HepG2 (cell line): ENCODE results near the gene OR13C4. TPM values are rescaled to one million over a fixed set of nuclear protein-coding genes. Genes with fewer than 3 reads are reported as not detected.
A peak's percentile ranks its signal among the peaks of the same experiment; 100 is the strongest.

ENCODE experiments used
- ATAC-seq: fragments of 200-7000 bp; cut with Tn5 transposase; 3 replicates; pipeline ENCODE4 v1.9.1; 2020; ENCODE audit warnings: mild to moderate bottlenecking, moderate library complexity
- BruUV-seq: library from RNA; stranded (reverse); fragments of 400-500 nt; replicated peaks from 2 replicates; lab custom pipeline; 2021; lab: Mats Ljungman, UMichigan
- CTCF ChIA-PET: fragments of 300-600 bp; formaldehyde crosslinking; extraction: SDS; loops from one replicate; lab custom pipeline; 2021; ENCODE audit warnings: low total read pairs, inconsistent platforms, low intra/inter-chr PET ratio; lab: Yijun Ruan, JAX
- POLR2A ChIA-PET: fragments of 350-600 bp; sonication (Branson Sonifier 250); formaldehyde crosslinking; loops from one replicate; lab custom pipeline; 2020; ENCODE audit warnings: antibody characterized with exemption, inconsistent platforms; lab: Yijun Ruan, JAX
- DNase-seq: peaks from one replicate; pipeline ENCODE4 v3.0.0-alpha.2; 2015; ENCODE audit warnings: low spot score
- FAIRE-seq: peaks from 3 replicates; lab custom pipeline; 2011; peaks lifted over from hg19 to GRCh38; lab: Jason Lieb, UNC
- H2AFZ ChIP-seq: one replicate; pipeline ENCODE4 v1.6.1; 2011; ENCODE audit warnings: low read length, inconsistent platforms
- H3K27ac ChIP-seq: fragments of 300-600 bp; 3 replicates; pipeline ENCODE4 v1.8.0; 2011; ENCODE audit warnings: mixed run types, mild to moderate bottlenecking, mixed read lengths, low read length, inconsistent platforms; ENCODE audit not compliant: insufficient read depth; ENCODE audit errors: extremely low read length
- H3K27me3 ChIP-seq, 2 experiments: fragments of 200-600 bp in 1 of 2; 2 replicates in 1 of 2; 3 replicates in 1 of 2; pipeline versions ENCODE4 v1.6.0 to v1.8.0; 2011; ENCODE audit warnings: low read length in 2 of 2, mild to moderate bottlenecking in 2 of 2, moderate library complexity in 2 of 2, inconsistent platforms in 1 of 2; ENCODE audit not compliant: insufficient read depth in 2 of 2, control insufficient read depth in 1 of 2
- H3K36me3 ChIP-seq, 2 experiments: fragments of 200-600 bp in 1 of 2; replicated peaks in 1 of 2; 2 replicates in 1 of 2; 3 replicates in 1 of 2; pipeline versions ENCODE4 v1.5.1 to v1.8.0; 2011; ENCODE audit warnings: low read length in 2 of 2, inconsistent platforms in 1 of 2; ENCODE audit not compliant: insufficient read depth in 2 of 2, control insufficient read depth in 1 of 2
- H3K4me1 ChIP-seq: 2 replicates; pipeline ENCODE4 v1.5.1; 2012; ENCODE audit warnings: low read length, inconsistent platforms; ENCODE audit not compliant: insufficient read depth
- H3K4me2 ChIP-seq: 2 replicates; pipeline ENCODE4 v1.6.0; 2011; ENCODE audit warnings: low read depth, low read length, inconsistent platforms
- H3K4me3 ChIP-seq, 3 experiments: fragments of 200-600 bp in 1 of 3; sonication (generic), shearing (Covaris generic) in 1 of 3; replicated peaks in 1 of 3; 2 replicates each; pipeline ENCODE4 v1.5.1; 2011 to 2016; ENCODE audit warnings: low read length in 3 of 3, inconsistent platforms in 2 of 3, low read depth in 2 of 3, mild to moderate bottlenecking in 2 of 3, control low read depth in 1 of 3, mixed read lengths in 1 of 3; ENCODE audit not compliant: insufficient read depth in 1 of 3
- H3K79me2 ChIP-seq: one replicate; pipeline ENCODE4 v1.6.1; 2011; ENCODE audit warnings: low read length, inconsistent platforms; ENCODE audit not compliant: insufficient read depth
- H3K9ac ChIP-seq: 2 replicates; pipeline ENCODE4 v1.6.0; 2011; ENCODE audit warnings: mild to moderate bottlenecking, low read depth, low read length, inconsistent platforms; ENCODE audit not compliant: insufficient read depth
- H3K9me3 ChIP-seq: 2 replicates; pipeline ENCODE4 v1.5.1; 2012; ENCODE audit warnings: mild to moderate bottlenecking, low read length
- H4K20me1 ChIP-seq: 2 replicates; pipeline ENCODE4 v1.6.0; 2011; ENCODE audit warnings: inconsistent platforms, mild to moderate bottlenecking, low read length, moderate library complexity; ENCODE audit not compliant: insufficient read depth
- ASH2L ChIP-seq: fragments of 300-600, 200-600 bp; sonication (generic); IDR thresholded peaks from 2 replicates; pipeline ENCODE4 v1.7.0; 2017; ENCODE audit warnings: low read depth, mild to moderate bottlenecking, moderate library complexity, mixed read lengths, low read length; ENCODE audit not compliant: insufficient read length
- ATAD3A ChIP-seq: sonication (generic); formaldehyde crosslinking; IDR thresholded peaks from 2 replicates; pipeline ENCODE4 v1.4.0; 2020; ENCODE audit warnings: missing genetic modification reagents
- HIVEP1 ChIP-seq: sonication (generic); formaldehyde crosslinking; IDR thresholded peaks from 2 replicates; pipeline ENCODE4 v1.4.0; 2020; ENCODE audit warnings: mild to moderate bottlenecking, missing genetic modification reagents
- RBM22 ChIP-seq: fragments of 200-400 bp; formaldehyde crosslinking; optimal IDR thresholded peaks from 2 replicates; pipeline ENCODE3; 2017; ENCODE audit warnings: mild to moderate bottlenecking, low read length, moderate library complexity
- SATB2 ChIP-seq: sonication (generic); formaldehyde crosslinking; IDR thresholded peaks from 2 replicates; pipeline ENCODE4 v1.5.0; 2020; ENCODE audit warnings: missing genetic modification reagents
- SMARCC2 ChIP-seq: fragments of 450-650 bp; IDR thresholded peaks from 2 replicates; pipeline ENCODE4 v1.6.1; 2017; ENCODE audit warnings: antibody characterized with exemption, mild to moderate bottlenecking
- SNRNP70 ChIP-seq: fragments of 200-400 bp; formaldehyde crosslinking; IDR thresholded peaks from 2 replicates; pipeline ENCODE4 v1.6.1; 2017; ENCODE audit warnings: mild to moderate bottlenecking, low read depth, low read length, moderate library complexity
- TSC22D2 ChIP-seq: sonication (generic); formaldehyde crosslinking; IDR thresholded peaks from 2 replicates; pipeline ENCODE4 v1.5.1; 2020; ENCODE audit warnings: missing genetic modification reagents, mild to moderate bottlenecking, borderline replicate concordance
- ZC3H13 ChIP-seq: sonication (generic); formaldehyde crosslinking; IDR thresholded peaks from 2 replicates; pipeline ENCODE4 v1.8.1; 2023; ENCODE audit warnings: mild to moderate bottlenecking, missing genetic modification reagents, moderate library complexity
- ZMYM2 ChIP-seq: sonication (generic); formaldehyde crosslinking; IDR thresholded peaks from 2 replicates; pipeline ENCODE4 v1.8.0; 2022; ENCODE audit warnings: mild to moderate bottlenecking, missing genetic modification reagents
- ZNF317 ChIP-seq: sonication (generic); formaldehyde crosslinking; IDR thresholded peaks from 2 replicates; pipeline ENCODE4 v1.5.0; 2020; ENCODE audit warnings: mild to moderate bottlenecking, missing genetic modification reagents
- ZNF484 ChIP-seq: sonication (generic); formaldehyde crosslinking; IDR thresholded peaks from 2 replicates; pipeline ENCODE4 v1.5.1; 2020; ENCODE audit warnings: mild to moderate bottlenecking, low read depth, missing genetic modification reagents, borderline replicate concordance
- ZNF501 ChIP-seq: sonication (generic); formaldehyde crosslinking; IDR thresholded peaks from 2 replicates; pipeline ENCODE4 v1.5.1; 2020; ENCODE audit warnings: mild to moderate bottlenecking, moderate library complexity, missing genetic modification reagents
- ZNF550 ChIP-seq: sonication (generic); formaldehyde crosslinking; IDR thresholded peaks from 2 replicates; pipeline ENCODE4 v1.4.0; 2020; ENCODE audit warnings: mild to moderate bottlenecking, missing genetic modification reagents, borderline replicate concordance
- ZNF841 ChIP-seq: sonication (generic); formaldehyde crosslinking; IDR thresholded peaks from 2 replicates; pipeline ENCODE4 v1.8.1; 2023; ENCODE audit warnings: missing genetic modification reagents, borderline replicate concordance
- WGBS: methylation state at CpG from one replicate; pipeline ENCODE4 v1.1.6; 2017; ENCODE audit warnings: low lambda C conversion rate; 5-methylcytosine and 5-hydroxymethylcytosine counted together
- in situ Hi-C: cut with HindIII; loops from 2 replicates; pipeline ENCODE4 v1.10.0; 2017; ENCODE audit warnings: low pct_unique_long_range_greater_than_20kb; ENCODE audit not compliant: extremely low pct_ligation_motif_present
- intact Hi-C: fragments of 100-400 bp; cut with micrococcal nuclease; formaldehyde crosslinking; loops from one replicate; pipeline ENCODE4 v1.10.0; 2022; ENCODE audit not compliant: unreplicated experiment
- polyA plus RNA-seq, 8 experiments: library from polyadenylated mRNA; depleted of rRNA in 3 of 8; stranded (reverse) in 7 of 8; unstranded in 1 of 8; fragments of >200 nt; fragmentation: Illumina TruSeq in 4 of 8; extraction: Trizol in 4 of 8; gene quantifications; 2 replicates each; pipeline versions ENCODE4 v1.2.1 to v1.2.3, GENCODE V29; 2011 to 2016; ENCODE audit warnings: low read depth in 4 of 8, missing spikeins in 1 of 8, mixed read lengths in 1 of 8; ENCODE audit not compliant: insufficient read depth in 1 of 8
- total RNA-seq, 5 experiments: library from RNA; depleted of rRNA; stranded (reverse); fragments of >200 nt; fragmentation: Illumina TruSeq; extraction: Trizol; gene quantifications; 2 replicates each; pipeline ENCODE4 v1.2.3, GENCODE V29; 2016; ENCODE audit warnings: low read depth in 1 of 5
- TF ChIP-seq, protein P1 (sequence below): sonication (generic); formaldehyde crosslinking; IDR thresholded peaks from 2 replicates; pipeline ENCODE4 v1.5.0; 2020; ENCODE audit warnings: mild to moderate bottlenecking, missing genetic modification reagents, moderate library complexity

Gene OR13C4
- total and polyA plus RNA-seq, 2 of the 13 experiments (the other 11 are each of a cell fraction or from before 2014, with no cell fraction given), result not detected

DNA sequence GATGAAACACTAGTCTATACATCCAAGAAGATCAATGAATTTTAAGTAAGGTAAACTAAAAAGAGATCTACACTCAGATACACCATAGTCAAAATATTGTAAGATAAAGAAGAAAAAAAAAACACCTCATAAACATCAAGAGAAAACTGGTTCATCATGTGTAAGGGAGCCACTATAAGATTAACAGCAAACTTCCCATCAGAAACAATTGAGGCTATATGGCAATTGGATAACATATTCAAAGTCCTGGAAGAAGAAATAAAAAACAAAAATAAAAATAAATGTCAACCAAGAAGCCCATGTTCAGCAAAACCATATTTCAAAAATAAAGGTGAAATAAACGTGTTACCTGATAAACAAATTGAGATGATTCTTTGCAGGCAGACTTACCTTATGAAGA lies 45.6 kb upstream of the OR13C4 start:
- Histone ChIP-seq H4K20me1 (no peaks in the 10 kb centered on the region), H3K9ac (no peak overlapping the region), H3K27me3 (no peaks in the 10 kb centered on the region), H3K4me1 (no peaks in the 10 kb centered on the region), H2AFZ (no peak overlapping the region), H3K4me3 (no peak overlapping the region)
- ChIA-PET POLR2A (no interaction called here), CTCF (no interaction called here)
- intact Hi-C loops, result no loop called here
- TF ChIP-seq ZNF550 (CRISPR knock-in tag), result no peak
- TF ChIP-seq ZNF317, result peak; percentile 96
- TF ChIP-seq, all 625 proteins: peak for 1
- in situ Hi-C loops, result no loop called here
- Histone ChIP-seq H3K9me3 (no peaks in the 10 kb centered on the region; the same call in 1 of the 2 replicates), H3K36me3 (no peaks in the 10 kb centered on the region), H3K27ac (no peak overlapping the region), H3K4me2 (no peak overlapping the region), H3K79me2 (no peaks in the 10 kb centered on the region)
- DNase-seq, result no peak
- FAIRE-seq, result no peak
- no peak for ATAC-seq
- BruUV-seq, result no TSS peak
- 3% methylated on average over 1 of the region's 1 CpG for WGBS

DNA sequence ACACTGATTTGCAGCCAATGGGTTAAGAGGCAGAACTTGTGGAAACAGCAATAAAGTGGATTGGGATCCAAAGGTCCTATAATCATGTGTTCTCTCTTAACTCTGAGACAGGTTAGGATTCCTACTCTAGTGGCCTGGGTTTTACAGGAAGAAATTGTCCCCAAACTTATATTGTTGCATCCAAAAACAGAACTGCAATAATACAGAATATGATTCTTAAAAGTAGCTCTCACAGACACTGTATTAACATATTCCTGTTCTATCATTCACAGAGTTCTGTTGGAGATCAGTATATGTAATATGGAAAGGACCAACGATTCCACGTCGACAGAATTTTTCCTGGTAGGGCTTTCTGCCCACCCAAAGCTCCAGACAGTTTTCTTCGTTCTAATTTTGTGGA lies 41.9 kb upstream of the OR13C4 start, which contains the start of gene OR13C8:
TSS of gene OR13C8 (plus strand) at position 301 of the 400 bp plus-strand sequence. CDS start at position 301, 0 bp downstream.
- ATAC-seq (no peak), DNase-seq (no peak), FAIRE-seq (no peak)
- no peaks in the 10 kb centered on the region for H3K4me1 ChIP-seq
- H3K9me3 ChIP-seq, result no peaks in the 10 kb centered on the region; the same call in 1 of the 2 replicates
- no peak within 1 kb of the TSS for H2AFZ ChIP-seq
- intact Hi-C loops (no loop called here), in situ Hi-C loops (no loop called here)
- POLR2A ChIA-PET, result no interaction called here
- H3K27ac ChIP-seq, result no peak within 1 kb of the TSS
- no peaks in the 10 kb centered on the region for H3K36me3 ChIP-seq
- H3K27me3 ChIP-seq, result no peaks in the 10 kb centered on the region
- H3K4me3 ChIP-seq, result no peak within 1 kb of the TSS
- no peak within 1 kb of the TSS for H3K4me2 ChIP-seq
- H3K79me2 ChIP-seq, result no peaks in the 10 kb centered on the region
- no peak within 1 kb of the TSS for H3K9ac ChIP-seq
- 27% methylated on average over 4 of the region's 4 CpGs for WGBS
- CTCF ChIA-PET, result no interaction called here
- BruUV-seq, result no TSS peak
- H4K20me1 ChIP-seq, result no peaks in the 10 kb centered on the region
- no peak for TF ChIP-seq SATB2 (CRISPR knock-in tag)
- no peak for TF ChIP-seq ATAD3A (CRISPR knock-in tag)
- TF ChIP-seq TSC22D2 (CRISPR knock-in tag), result no peak
- TF ChIP-seq SMARCC2, result no peak
- TF ChIP-seq SNRNP70, result no peak
- TF ChIP-seq ZNF501 (CRISPR knock-in tag), result no peak
- TF ChIP-seq ZMYM2 (CRISPR knock-in tag), result no peak
- TF ChIP-seq, protein P1, sequence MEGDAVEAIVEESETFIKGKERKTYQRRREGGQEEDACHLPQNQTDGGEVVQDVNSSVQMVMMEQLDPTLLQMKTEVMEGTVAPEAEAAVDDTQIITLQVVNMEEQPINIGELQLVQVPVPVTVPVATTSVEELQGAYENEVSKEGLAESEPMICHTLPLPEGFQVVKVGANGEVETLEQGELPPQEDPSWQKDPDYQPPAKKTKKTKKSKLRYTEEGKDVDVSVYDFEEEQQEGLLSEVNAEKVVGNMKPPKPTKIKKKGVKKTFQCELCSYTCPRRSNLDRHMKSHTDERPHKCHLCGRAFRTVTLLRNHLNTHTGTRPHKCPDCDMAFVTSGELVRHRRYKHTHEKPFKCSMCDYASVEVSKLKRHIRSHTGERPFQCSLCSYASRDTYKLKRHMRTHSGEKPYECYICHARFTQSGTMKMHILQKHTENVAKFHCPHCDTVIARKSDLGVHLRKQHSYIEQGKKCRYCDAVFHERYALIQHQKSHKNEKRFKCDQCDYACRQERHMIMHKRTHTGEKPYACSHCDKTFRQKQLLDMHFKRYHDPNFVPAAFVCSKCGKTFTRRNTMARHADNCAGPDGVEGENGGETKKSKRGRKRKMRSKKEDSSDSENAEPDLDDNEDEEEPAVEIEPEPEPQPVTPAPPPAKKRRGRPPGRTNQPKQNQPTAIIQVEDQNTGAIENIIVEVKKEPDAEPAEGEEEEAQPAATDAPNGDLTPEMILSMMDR (CRISPR knock-in tag), result no peak
- TF ChIP-seq RBM22, result no peak
- TF ChIP-seq ZNF484 (CRISPR knock-in tag), result no peak
- no peak for TF ChIP-seq HIVEP1 (CRISPR knock-in tag)
- TF ChIP-seq ASH2L, result no peak
- no peak for TF ChIP-seq ZNF841 (CRISPR knock-in tag)
- TF ChIP-seq ZC3H13 (CRISPR knock-in tag), result no peak
